AG20443 (cell line): Measurements from ENCODE around the gene SLC34A3.
A peak's percentile ranks its signal among the peaks of the same experiment; 100 is the strongest.

Experiments used
- DNase-seq: peaks from one replicate; pipeline ENCODE4 v3.0.0; 2012; ENCODE audit warnings: low spot score, mixed read lengths

Gene SLC34A3

GRCh38 chr9:137217276-137218211 is 13.2 kb upstream of the SLC34A3 start:
- peak; percentile 82 for DNase-seq

GRCh38 chr9:137218212-137218753 is 12.4 kb upstream of the SLC34A3 start:
- no peak for DNase-seq

- DNase-seq = no peak
Measured at GRCh38 chr9:137218754-137219271, 11.9 kb upstream of the SLC34A3 start.

- no peak for DNase-seq
Measured at GRCh38 chr9:137219757-137220316, 10.9 kb upstream of the SLC34A3 start.

GRCh38 chr9:137220317-137221094 is 10.2 kb upstream of the SLC34A3 start:
- no peak for DNase-seq

- no peak for DNase-seq
Measured at GRCh38 chr9:137221095-137221505, 9.6 kb upstream of the SLC34A3 start.

- no peak for DNase-seq
Measured at GRCh38 chr9:137221506-137222111, 9.1 kb upstream of the SLC34A3 start.

- no peak for DNase-seq
Measured at GRCh38 chr9:137222190-137223077, 8.3 kb upstream of the SLC34A3 start, which contains the start of gene RNF208. TSS of gene RNF208 (minus strand) at chr9:137222240. CDS start at chr9:137221212, 1,028 bp downstream.

GRCh38 chr9:137223078-137223970 is 7.4 kb upstream of the SLC34A3 start:
- DNase-seq = peak; percentile 99

- no peak for DNase-seq
Measured at GRCh38 chr9:137224830-137225694, 5.6 kb upstream of the SLC34A3 start, which contains the start of gene CYSRT1. TSS of gene CYSRT1 (plus strand) at chr9:137225174. CDS start at chr9:137225622, 448 bp downstream.

GRCh38 chr9:137225699-137226331 is 4.9 kb upstream of the SLC34A3 start:
- no peak for DNase-seq

- no peak for DNase-seq
Measured at GRCh38 chr9:137226338-137227053, 4.2 kb upstream of the SLC34A3 start.

GRCh38 chr9:137227054-137227852 is 3.4 kb upstream of the SLC34A3 start, which contains the start of gene RNF224:
TSS of gene RNF224 (plus strand) at chr9:137227502. CDS start at chr9:137228336, 834 bp downstream.
- DNase-seq = peak; percentile 78

GRCh38 chr9:137227853-137228505 is 2.7 kb upstream of the SLC34A3 start:
- DNase-seq = no peak

GRCh38 chr9:137228506-137228967 is 2.2 kb upstream of the SLC34A3 start:
- DNase-seq = no peak
